Gastroesophageal sphincter (tissue), 2 donors: ENCODE data around the gene CLEC4D.

ENCODE experiments used
- POLR2A ChIP-seq, 2 donors: fragments of 450-650 bp; IDR thresholded peaks; one replicate each; pipeline ENCODE4 v1.6.1; 2017; ENCODE audit warnings: antibody characterized with exemption in 2 of 2, mild to moderate bottlenecking in 2 of 2, moderate library complexity in 1 of 2
- POLR2AphosphoS5 ChIP-seq: sonication (generic); formaldehyde crosslinking; IDR thresholded peaks from one replicate; pipeline ENCODE4 v1.6.1; 2017; ENCODE audit warnings: antibody characterized with exemption

DNA sequence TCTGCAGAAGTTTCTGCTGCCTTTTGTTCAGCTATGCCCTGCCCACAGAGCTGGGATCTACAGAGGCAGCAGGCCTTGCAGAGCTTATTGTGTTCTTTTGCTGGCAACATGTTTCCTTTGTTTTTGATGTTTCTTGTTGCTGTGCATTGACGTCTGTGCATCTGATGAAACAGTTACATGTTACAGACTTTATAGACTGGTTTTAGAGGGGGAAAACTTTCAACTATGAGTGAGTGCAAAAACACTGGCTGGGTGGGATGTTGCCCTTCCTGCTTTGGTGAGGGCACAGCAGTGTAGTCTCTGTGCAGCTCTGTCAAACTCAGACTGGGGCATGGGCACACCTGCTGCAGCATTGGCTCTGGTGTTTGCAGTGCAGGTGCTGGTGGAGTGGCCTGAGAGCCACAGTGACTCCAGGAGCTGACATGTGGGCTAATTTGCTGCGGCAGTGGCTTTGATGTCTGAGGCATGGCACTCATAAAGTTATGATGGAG lies 30.7 kb upstream of the CLEC4D start:
- TF ChIP-seq POLR2A (IDR thresholded peaks at IDR 0.05): no peak
- no peak for TF ChIP-seq POLR2AphosphoS5
